H1 (cell line): ENCODE measurements around the gene ADCY1. TPM values are rescaled to one million over a fixed set of nuclear protein-coding genes. Genes with fewer than 3 reads are reported as not detected.

Experiments
- CBX5 ChIP-seq: fragments of 300-800, 300-1000 bp; sonication (generic); IDR thresholded peaks from 2 replicates; pipeline ENCODE4 v1.7.1; 2016; ENCODE audit warnings: antibody characterized with exemption, low read length, low read depth
- CHD7 ChIP-seq: fragments of 300-600 bp; sonication (generic); IDR thresholded peaks from 2 replicates; pipeline ENCODE4 v1.7.1; 2012; ENCODE audit warnings: low read length, moderate library complexity, mild to moderate bottlenecking, inconsistent platforms; ENCODE audit not compliant: insufficient replicate concordance
- CTCF ChIP-seq, 3 experiments: IDR thresholded peaks; 1 replicate in 2 of 3; 2 replicates in 1 of 3; pipeline versions ENCODE4 v1.5.1 to v1.6.1; 2011; ENCODE audit warnings: low read length in 3 of 3, mild to moderate bottlenecking in 3 of 3, inconsistent platforms in 2 of 3, low read depth in 1 of 3, moderate library complexity in 1 of 3; ENCODE audit not compliant: insufficient read depth in 1 of 3; ENCODE audit errors: control extremely low read depth in 1 of 3
- MAFK ChIP-seq: IDR thresholded peaks from 2 replicates; pipeline ENCODE4 v1.6.1; 2012; ENCODE audit warnings: low read depth, mild to moderate bottlenecking, improper control_type of control experiment, low read length
- RBBP5 ChIP-seq: IDR thresholded peaks from 2 replicates; pipeline ENCODE4 v1.7.1; 2012; ENCODE audit warnings: low read depth, mild to moderate bottlenecking, inconsistent platforms, low read length, moderate library complexity, borderline replicate concordance
- SAP30 ChIP-seq: fragments of 300-600 bp; sonication (generic); IDR thresholded peaks from 2 replicates; pipeline ENCODE4 v1.7.1; 2012; ENCODE audit warnings: low read length, moderate library complexity, mild to moderate bottlenecking, inconsistent platforms; ENCODE audit not compliant: insufficient read depth, insufficient replicate concordance
- TCF12 ChIP-seq: IDR thresholded peaks from 2 replicates; pipeline ENCODE4 v1.6.1; 2011; ENCODE audit warnings: low read depth, mild to moderate bottlenecking, low read length
- polyA plus RNA-seq, 7 experiments: library from polyadenylated mRNA; depleted of rRNA in 3 of 7; stranded (reverse) in 5 of 7; unstranded in 2 of 7; fragments of >200 nt in 5 of 7; fragments of 200-250 nt in 2 of 7; gene quantifications; 1 replicate in 5 of 7; 2 replicates in 1 of 7; 4 replicates in 1 of 7; pipeline versions ENCODE4 v1.2.1 to v1.2.3, GENCODE V29; 2011 to 2013; ENCODE audit warnings: missing spikeins in 2 of 7, mixed read lengths in 2 of 7
- total RNA-seq: library from RNA; stranded (reverse); fragmentation: NEBNext Ultra II Directional; extraction: Animal tissue kit (Norgen Biotek cat#: 25700); gene quantifications from 2 replicates; pipeline ENCODE4 v1.2.1, GENCODE V29; 2021

Gene ADCY1
- total and polyA plus RNA-seq, 2 of the 8 experiments (the other 6 are each of a cell fraction or from before 2014, with no cell fraction given): 7.9 to 26.9 TPM

GRCh38 chr7:45712057-45712689 lies 138.0 kb downstream of the ADCY1 start (continued):
- TF ChIP-seq CHD7 (no peak), CBX5 (no peak), RBBP5 (no peak), TCF12 (no peak), SAP30 (no peak), MAFK (no peak), CTCF (IDR thresholded peaks at IDR 0.05; ENCODE audit: control extremely low read depth in 1 of 3, insufficient read depth in 1 of 3, low read depth in 1 of 3, low read length in 3 of 3) (no peak)
